ENCODE measurements around the gene RPL28.

Gene RPL28

GRCh38 chr19:55373993-55374757, 11.6 kb upstream of the RPL28 start:
- no peak for DNase-seq

- no peak for DNase-seq
Observed at GRCh38 chr19:55376241-55376933, 9.3 kb upstream of the RPL28 start, which contains the start of gene TMEM190. TSS of gene TMEM190 (plus strand) at chr19:55376826. CDS start at chr19:55376854, 28 bp downstream.

DNA sequence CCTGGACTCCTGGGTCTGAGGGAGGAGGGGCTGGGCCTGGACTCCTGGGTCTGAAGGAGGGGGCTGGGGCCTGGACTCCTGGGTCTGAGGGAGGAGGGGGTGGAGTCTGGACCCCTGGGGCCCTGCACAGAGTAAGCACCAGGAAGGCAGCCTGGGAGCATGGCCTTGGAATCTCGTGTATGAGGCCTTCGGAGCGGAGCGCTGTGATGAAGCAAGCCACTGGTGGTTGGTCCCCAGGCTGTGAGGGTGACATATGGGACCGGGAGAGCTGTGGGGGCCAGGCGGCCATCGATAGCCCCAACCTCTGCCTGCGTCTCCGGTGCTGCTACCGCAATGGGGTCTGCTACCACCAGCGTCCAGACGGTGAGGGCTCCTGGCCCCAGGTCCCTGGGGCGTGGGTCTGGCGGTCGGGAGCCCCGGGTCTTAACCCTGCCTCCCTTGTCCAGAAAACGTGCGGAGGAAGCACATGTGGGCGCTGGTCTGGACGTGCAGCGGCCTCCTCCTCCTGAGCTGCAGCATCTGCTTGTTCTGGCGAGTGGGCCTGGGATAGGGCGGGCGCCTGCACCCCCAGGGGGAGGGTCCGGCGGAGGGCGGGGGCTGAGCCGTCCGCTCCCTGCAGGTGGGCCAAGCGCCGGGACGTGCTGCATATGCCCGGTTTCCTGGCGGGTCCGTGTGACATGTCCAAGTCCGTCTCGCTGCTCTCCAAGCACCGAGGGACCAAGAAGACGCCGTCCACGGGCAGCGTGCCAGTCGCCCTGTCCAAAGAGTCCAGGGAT, 8.2 kb upstream of the RPL28 start:
- no peak for DNase-seq

GRCh38 chr19:55379174-55379573, 6.6 kb upstream of the RPL28 start:
- no peak for DNase-seq

DNA sequence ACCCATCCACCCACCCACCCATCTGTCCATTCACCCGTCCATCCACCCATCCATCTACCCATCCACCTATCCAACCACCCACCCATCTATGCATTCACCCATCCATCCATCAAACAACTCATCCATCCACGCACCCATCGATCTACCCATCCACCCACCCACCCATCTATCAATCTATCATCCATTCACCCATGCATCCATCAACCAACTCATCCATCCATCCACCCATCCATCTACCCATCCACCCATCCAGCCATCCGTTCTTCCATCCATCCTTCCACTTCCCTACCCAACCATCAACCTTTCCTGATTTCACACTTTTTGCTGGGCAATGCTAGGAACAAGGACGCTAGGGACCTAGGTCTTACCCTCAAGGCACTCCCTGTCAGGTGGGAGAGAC, 3.7 kb upstream of the RPL28 start:
- no peak for DNase-seq

GRCh38 chr19:55382522-55383054, 3.1 kb upstream of the RPL28 start:
- DNase-seq, result no peak

- peak in 1 of 4 experiments; percentile 35 for DNase-seq
Observed at GRCh38 chr19:55383279-55384130, 2.2 kb upstream of the RPL28 start.

- peak in 1 of 4 experiments; percentile 35 for DNase-seq
Observed at GRCh38 chr19:55384131-55384919, 1.4 kb upstream of the RPL28 start, which contains the start of gene TMEM238. TSS of gene TMEM238 (minus strand) at chr19:55384292. CDS start at chr19:55384259, 33 bp downstream.

DNA sequence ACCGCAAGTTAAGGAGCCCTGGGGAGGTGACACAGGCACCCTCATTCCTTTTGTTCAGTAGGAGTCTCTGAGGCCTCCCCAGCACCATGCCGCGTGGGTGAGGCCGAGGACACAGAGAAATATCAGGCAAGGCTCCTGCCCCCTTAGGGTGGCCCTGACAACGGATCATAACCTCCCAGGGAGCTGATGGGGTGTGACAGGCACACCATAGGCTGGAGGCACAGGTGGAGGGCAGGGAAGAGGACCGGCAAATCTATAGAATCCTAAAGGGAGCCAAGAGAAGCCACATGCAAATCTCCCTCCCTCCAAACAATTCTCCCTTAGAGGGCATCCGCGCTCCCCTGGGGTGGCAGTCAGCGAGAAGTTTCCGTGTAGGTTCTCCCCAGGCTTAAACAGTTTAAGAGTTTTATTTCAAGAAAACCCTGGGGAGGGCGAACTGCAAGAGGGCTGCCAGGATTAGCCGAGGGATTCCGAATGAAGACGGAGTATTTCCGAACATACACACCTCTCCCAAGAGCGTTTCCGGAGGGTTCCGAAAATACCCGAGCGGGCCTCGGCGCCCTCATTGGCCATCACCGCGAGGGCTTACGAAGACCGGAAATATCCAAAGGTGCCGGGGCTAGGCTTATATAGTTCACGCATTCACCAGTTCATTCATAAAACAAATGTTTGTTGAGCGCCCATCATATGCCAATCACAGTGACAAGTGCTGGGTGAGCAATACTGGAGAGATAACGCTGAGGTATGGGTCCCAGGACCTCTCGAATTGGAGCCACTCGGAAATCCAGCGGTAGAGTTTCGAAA, 610 bp upstream of the RPL28 start:
- peak; percentile 82 to 96 (median 88) for DNase-seq

GRCh38 chr19:55386493-55386971, 800 bp downstream of the RPL28 start:
- no peak for DNase-seq

GRCh38 chr19:55387736-55388497, 2.2 kb downstream of the RPL28 start:
- no peak for DNase-seq

- no peak for DNase-seq
Observed at GRCh38 chr19:55389386-55390317, 3.9 kb downstream of the RPL28 start.

- DNase-seq, result no peak
Observed at GRCh38 chr19:55390461-55390880, 4.7 kb downstream of the RPL28 start.

DNA sequence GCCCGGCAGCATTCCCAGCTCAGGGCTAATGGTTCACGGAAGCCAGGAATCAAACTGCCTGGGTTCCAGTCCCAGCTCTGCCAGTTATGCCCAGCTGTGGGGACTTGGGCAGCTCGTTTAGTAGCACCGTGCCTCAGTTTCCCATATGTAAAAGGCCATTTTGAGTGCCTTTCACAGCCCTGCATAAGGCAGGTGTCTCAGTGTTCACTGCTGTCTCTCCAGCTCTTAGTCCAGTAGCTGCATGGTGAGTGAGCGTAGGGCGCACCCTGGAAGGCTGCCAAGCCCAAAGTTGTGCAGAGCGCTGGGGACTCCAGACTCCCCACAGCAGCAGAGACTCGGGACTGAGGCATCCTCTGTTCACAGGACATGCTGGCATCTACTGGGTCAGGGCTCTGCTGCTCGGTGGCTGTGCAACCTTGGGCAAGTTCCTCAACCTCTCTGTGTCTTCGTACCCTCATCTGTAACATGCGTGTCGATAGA, 5.5 kb downstream of the RPL28 start:
- DNase-seq, result no peak

DNA sequence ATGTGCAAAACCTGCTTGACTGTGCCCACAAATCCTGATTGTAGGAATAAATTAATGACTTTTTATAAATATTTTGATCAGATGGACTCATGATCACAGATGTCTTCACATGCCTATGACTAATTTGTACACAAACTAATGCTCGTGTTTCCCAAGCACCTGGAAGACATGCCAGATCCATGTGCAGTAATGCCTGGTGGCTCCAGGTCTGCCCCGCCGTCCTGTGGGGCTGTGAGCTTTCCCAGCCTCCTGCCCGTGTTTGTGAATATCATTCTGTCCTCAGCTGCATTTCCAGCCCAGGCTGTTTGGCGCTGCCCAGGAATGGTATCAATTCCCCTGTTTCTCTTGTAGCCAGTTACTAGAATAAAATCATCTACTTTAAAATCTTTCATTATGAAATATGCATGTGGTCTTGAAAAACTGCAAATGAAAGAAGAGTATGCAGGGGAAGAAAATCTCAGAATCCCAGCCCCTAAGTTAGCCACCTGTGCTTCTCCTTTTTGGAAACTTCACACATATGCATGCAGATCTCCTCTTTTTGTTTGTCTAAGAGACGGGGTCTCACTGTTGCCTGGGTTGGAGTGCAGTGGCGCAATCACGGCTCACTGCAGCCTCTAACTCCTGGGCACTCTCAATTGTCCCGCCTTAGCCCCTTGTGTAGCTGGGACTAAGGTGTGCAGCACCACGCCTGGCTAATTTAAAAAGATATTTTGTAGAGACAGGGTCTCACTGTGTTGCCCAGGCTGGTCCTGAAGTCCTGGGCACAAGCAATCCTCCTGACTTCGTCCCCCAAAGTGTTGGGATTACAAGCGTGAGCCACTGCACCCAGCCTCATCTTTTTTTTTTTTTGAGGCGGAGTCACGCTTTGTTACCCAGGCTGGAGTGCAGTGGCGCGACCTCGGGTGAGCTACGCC, 6.2 kb downstream of the RPL28 start:
- no peak for DNase-seq

DNA sequence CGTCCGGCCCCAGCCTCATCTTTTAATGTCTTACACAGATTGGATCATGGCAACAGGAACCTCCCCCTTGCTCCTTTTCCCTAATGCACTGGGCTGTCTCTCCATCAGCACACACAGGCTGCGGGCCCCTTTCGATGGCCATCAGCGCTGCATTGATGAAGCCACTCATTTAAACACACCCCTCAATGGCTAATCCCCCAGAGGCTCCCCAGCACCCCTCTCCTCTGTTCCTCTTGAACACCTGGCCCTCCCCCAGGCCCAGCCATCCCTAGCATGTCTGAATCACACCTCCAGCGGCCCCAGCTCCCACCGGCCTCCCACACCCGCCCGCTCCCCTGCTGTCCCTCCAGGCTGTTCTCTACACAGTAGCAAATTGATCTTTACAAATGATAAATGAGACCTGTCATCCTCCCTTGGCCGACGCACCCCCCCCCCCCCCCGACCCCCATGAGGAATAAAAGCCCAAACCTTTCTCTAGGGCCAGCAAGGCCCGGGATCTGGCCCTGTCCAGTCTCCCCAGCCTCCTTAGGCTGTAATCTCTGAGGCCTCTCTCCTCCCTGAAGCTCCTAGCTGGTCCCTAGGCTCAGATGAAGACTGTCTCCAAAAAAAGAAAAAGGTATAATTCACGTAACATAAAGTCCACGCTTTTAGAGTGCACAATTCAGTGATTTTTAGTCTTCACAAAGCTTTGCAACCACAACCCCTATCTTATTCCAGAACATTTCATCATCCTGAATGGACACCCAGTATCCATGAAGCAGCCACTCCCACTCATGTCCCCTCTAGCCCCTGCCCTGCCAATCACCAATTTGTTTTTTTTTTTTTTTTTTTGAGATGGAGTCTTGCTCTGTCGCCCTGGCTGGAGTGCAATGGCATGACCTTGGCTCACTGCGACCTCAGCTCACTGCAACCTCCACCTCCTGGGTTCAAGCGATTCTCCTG, 7.4 kb downstream of the RPL28 start:
- no peak for DNase-seq

All from activated naive CD4-positive, alpha-beta T cell (primary cell).